ENCODE results near the gene LRRD1.
"Not testable (repeated sequence)": the region's sequence is repeated elsewhere in the genome, so short reads cannot be mapped to it uniquely, and the experiment has no call there.

DNA sequence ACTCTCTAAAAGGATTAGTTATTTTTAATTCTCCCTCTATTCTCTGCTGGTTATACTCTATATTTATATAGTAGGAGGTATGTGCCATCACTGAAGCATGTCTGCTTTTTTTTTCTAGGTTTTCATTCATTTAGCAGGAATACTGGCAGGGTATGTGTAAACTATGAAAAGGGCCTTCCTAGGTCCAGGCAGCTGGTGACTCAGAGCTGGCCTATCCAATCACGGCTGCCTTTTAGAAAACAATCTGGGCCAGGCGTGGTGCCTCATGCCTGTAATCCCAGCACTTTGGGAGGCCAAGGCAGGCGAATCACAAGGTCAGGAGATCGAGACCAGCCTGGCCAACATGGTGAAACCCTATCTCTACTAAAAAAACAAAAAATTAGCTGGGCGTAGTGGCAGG lies 76.1 kb downstream of the LRRD1 start:
- not testable (repeated sequence) for TF ChIP-seq ZNF274 (IDR thresholded peaks at IDR 0.05; ENCODE audit: low read depth, low read length); SUZ12 (IDR thresholded peaks at IDR 0.05; ENCODE audit: extremely low read depth, insufficient read depth, insufficient read length)
